H1 (cell line): ENCODE data around the gene NPC1L1.

ENCODE experiments used
- CTCF ChIP-seq, 3 experiments: IDR thresholded peaks; 1 replicate in 2 of 3; 2 replicates in 1 of 3; pipeline versions ENCODE4 v1.5.1 to v1.6.1; 2011; ENCODE audit warnings: low read length in 3 of 3, mild to moderate bottlenecking in 3 of 3, inconsistent platforms in 2 of 3, low read depth in 1 of 3, moderate library complexity in 1 of 3; ENCODE audit not compliant: insufficient read depth in 1 of 3; ENCODE audit errors: control extremely low read depth in 1 of 3
- EZH2 ChIP-seq: fragments of 200-600 bp; sonication (generic); IDR thresholded peaks from 2 replicates; pipeline ENCODE4 v1.7.1; 2012; ENCODE audit warnings: low read depth, mild to moderate bottlenecking, moderate library complexity, low read length, inconsistent platforms; ENCODE audit not compliant: severe bottlenecking
- POLR2A ChIP-seq, 2 experiments: IDR thresholded peaks; 1 replicate in 1 of 2; 2 replicates in 1 of 2; pipeline ENCODE4 v1.6.1; 2011; ENCODE audit warnings: low read depth in 2 of 2, low read length in 2 of 2, mild to moderate bottlenecking in 2 of 2; ENCODE audit errors: control extremely low read depth in 1 of 2
- ZNF274 ChIP-seq: IDR thresholded peaks from 2 replicates; pipeline ENCODE4 v1.7.0; 2012; ENCODE audit warnings: low read length, borderline replicate concordance; ENCODE audit errors: extremely low read depth

GRCh38 chr7:44538798-44539668 lies 2.1 kb downstream of the NPC1L1 start:
- TF ChIP-seq CTCF (IDR thresholded peaks at IDR 0.05; ENCODE audit: control extremely low read depth in 1 of 3, insufficient read depth in 1 of 3, low read depth in 1 of 3, low read length in 3 of 3) (no peak), POLR2A (IDR thresholded peaks at IDR 0.05; ENCODE audit: control extremely low read depth in 1 of 2, low read depth in 2 of 2, low read length in 2 of 2) (no peak), ZNF274 (no peak), EZH2 (no peak)
